Mucosa of stomach (tissue), 1 donor: Measurements from ENCODE around the gene SCD5.

ENCODE experiments used
- H3K27me3 ChIP-seq: one replicate; pipeline ENCODE4 v1.7.0; 2013; ENCODE audit warnings: mild to moderate bottlenecking, low read length; ENCODE audit not compliant: control insufficient read depth, insufficient read depth
- H3K36me3 ChIP-seq: one replicate; pipeline ENCODE4 v1.7.0; 2013; ENCODE audit warnings: low read length; ENCODE audit not compliant: control insufficient read depth, insufficient read depth
- H3K4me1 ChIP-seq: one replicate; pipeline ENCODE4 v1.7.0; 2013; ENCODE audit warnings: mild to moderate bottlenecking, low read length; ENCODE audit not compliant: control insufficient read depth, insufficient read depth
- H3K4me3 ChIP-seq: one replicate; pipeline ENCODE4 v1.7.0; 2013; ENCODE audit warnings: low read length
- H3K9ac ChIP-seq: one replicate; pipeline ENCODE4 v1.7.0; 2013; ENCODE audit warnings: mild to moderate bottlenecking, low read length, moderate library complexity
- H3K9me3 ChIP-seq: one replicate; pipeline ENCODE4 v1.7.0; 2013; ENCODE audit warnings: mild to moderate bottlenecking, low read length, moderate library complexity; ENCODE audit not compliant: control insufficient read depth
- donor health status: Pancreatic carcinoma.

Gene SCD5

GRCh38 chr4:82601242-82602015 is 197.2 kb downstream of the SCD5 start:
- no peaks in the 10 kb centered on the region for H3K36me3 ChIP-seq
- no peak overlapping the region for H3K4me3 ChIP-seq
- H3K9ac ChIP-seq, result no peak overlapping the region
- H3K9me3 ChIP-seq, result no peaks in the 10 kb centered on the region
- H3K27me3 ChIP-seq, result no peaks in the 10 kb centered on the region
- H3K4me1 ChIP-seq, result no peaks in the 10 kb centered on the region

GRCh38 chr4:82599336-82599735 is 199.3 kb downstream of the SCD5 start:
- Histone ChIP-seq H3K36me3 (no peaks in the 10 kb centered on the region), H3K27me3 (no peaks in the 10 kb centered on the region), H3K9me3 (no peaks in the 10 kb centered on the region), H3K4me3 (no peak overlapping the region), H3K4me1 (no peaks in the 10 kb centered on the region), H3K9ac (no peak overlapping the region)

- H3K4me1 ChIP-seq, result no peaks in the 10 kb centered on the region
- H3K36me3 ChIP-seq, result no peaks in the 10 kb centered on the region
- H3K4me3 ChIP-seq, result no peak overlapping the region
- peaks cover 5% of the 10 kb centered on the region for H3K27me3 ChIP-seq
- no peak overlapping the region for H3K9ac ChIP-seq
- no peaks in the 10 kb centered on the region for H3K9me3 ChIP-seq
Measured at GRCh38 chr4:82594456-82594855, 204.1 kb downstream of the SCD5 start.

- Histone ChIP-seq H3K27me3 (peaks cover 5% of the 10 kb centered on the region), H3K9me3 (no peaks in the 10 kb centered on the region), H3K4me3 (no peak overlapping the region), H3K36me3 (no peaks in the 10 kb centered on the region), H3K4me1 (no peaks in the 10 kb centered on the region), H3K9ac (no peak overlapping the region)
Measured at GRCh38 chr4:82593411-82593810, 205.2 kb downstream of the SCD5 start.

GRCh38 chr4:82592639-82593038 is 206.0 kb downstream of the SCD5 start:
- no peak overlapping the region for H3K9ac ChIP-seq
- H3K27me3 ChIP-seq, result peaks cover 5% of the 10 kb centered on the region
- H3K4me3 ChIP-seq, result no peak overlapping the region
- H3K36me3 ChIP-seq, result no peaks in the 10 kb centered on the region
- no peaks in the 10 kb centered on the region for H3K9me3 ChIP-seq
- no peaks in the 10 kb centered on the region for H3K4me1 ChIP-seq

GRCh38 chr4:82591592-82591991 is 207.0 kb downstream of the SCD5 start:
- Histone ChIP-seq H3K9ac (no peak overlapping the region), H3K27me3 (peaks cover 5% of the 10 kb centered on the region), H3K36me3 (no peaks in the 10 kb centered on the region), H3K4me1 (no peaks in the 10 kb centered on the region), H3K4me3 (no peak overlapping the region), H3K9me3 (no peaks in the 10 kb centered on the region)

GRCh38 chr4:82589756-82590155 is 208.8 kb downstream of the SCD5 start:
- no peaks in the 10 kb centered on the region for H3K36me3 ChIP-seq
- no peak overlapping the region for H3K9ac ChIP-seq
- no peaks in the 10 kb centered on the region for H3K9me3 ChIP-seq
- H3K4me3 ChIP-seq, result no peak overlapping the region
- H3K4me1 ChIP-seq, result no peaks in the 10 kb centered on the region
- H3K27me3 ChIP-seq, result peaks cover 5% of the 10 kb centered on the region

- H3K9ac ChIP-seq, result no peak overlapping the region
- H3K4me1 ChIP-seq, result no peaks in the 10 kb centered on the region
- no peaks in the 10 kb centered on the region for H3K9me3 ChIP-seq
Measured at GRCh38 chr4:82588771-82589270, 209.8 kb downstream of the SCD5 start.

GRCh38 chr4:82587826-82588540 is 210.6 kb downstream of the SCD5 start:
- no peak overlapping the region for H3K4me3 ChIP-seq
- no peak overlapping the region for H3K9ac ChIP-seq
- no peaks in the 10 kb centered on the region for H3K4me1 ChIP-seq
- H3K9me3 ChIP-seq, result no peaks in the 10 kb centered on the region
- H3K36me3 ChIP-seq, result no peaks in the 10 kb centered on the region
- peaks cover 5% of the 10 kb centered on the region for H3K27me3 ChIP-seq

More at GRCh38 chr4:82588771-82589270, 209.8 kb downstream of the SCD5 start:
- H3K27me3 ChIP-seq, result peaks cover 5% of the 10 kb centered on the region
- H3K36me3 ChIP-seq, result no peaks in the 10 kb centered on the region
- no peak overlapping the region for H3K4me3 ChIP-seq

- H3K27me3 ChIP-seq, result no peaks in the 10 kb centered on the region
- H3K4me1 ChIP-seq, result no peaks in the 10 kb centered on the region
- no peaks in the 10 kb centered on the region for H3K36me3 ChIP-seq
- H3K4me3 ChIP-seq, result no peak overlapping the region
- no peak overlapping the region for H3K9ac ChIP-seq
- no peaks in the 10 kb centered on the region for H3K9me3 ChIP-seq
Measured at GRCh38 chr4:82585690-82586435, 212.7 kb downstream of the SCD5 start.

GRCh38 chr4:82584931-82585330 is 213.7 kb downstream of the SCD5 start:
- Histone ChIP-seq H3K4me3 (no peak overlapping the region), H3K9me3 (no peaks in the 10 kb centered on the region), H3K4me1 (no peaks in the 10 kb centered on the region), H3K36me3 (no peaks in the 10 kb centered on the region), H3K27me3 (no peaks in the 10 kb centered on the region), H3K9ac (no peak overlapping the region)
